Measurements from ENCODE around the gene FAM193B. TPM values are rescaled to one million over a fixed set of nuclear protein-coding genes. Genes with fewer than 3 reads are reported as not detected.

Gene FAM193B
- total RNA-seq, 1 donor from 2014 or later = 21.5 TPM

DNA sequence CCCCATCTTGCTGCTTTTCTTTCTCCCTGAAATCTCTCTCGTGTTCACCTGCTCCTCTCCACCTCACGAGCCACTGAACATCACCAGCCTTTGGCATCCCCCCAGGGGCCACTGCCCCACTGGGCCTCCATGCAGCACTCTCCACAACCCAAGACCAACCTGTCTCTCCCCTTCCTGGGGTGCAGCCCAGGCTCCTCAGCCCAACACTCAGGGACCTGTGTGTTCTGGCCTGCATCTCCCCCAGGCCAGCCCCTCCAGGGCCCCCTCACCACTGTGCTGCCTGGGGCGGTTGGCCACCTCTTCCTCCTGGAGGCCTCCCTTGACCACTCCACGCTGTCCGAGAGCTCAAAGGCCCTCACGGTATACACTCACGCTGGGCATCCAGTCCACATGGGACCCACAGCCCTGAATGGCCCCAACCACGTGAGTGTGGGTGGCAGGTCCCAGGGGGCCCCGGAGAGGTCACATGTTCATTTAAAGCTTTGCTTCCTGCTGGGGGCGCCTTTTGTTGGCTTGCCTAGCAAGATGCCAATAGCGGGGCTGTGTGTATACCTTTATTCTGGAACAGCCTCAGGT lies 44.3 kb downstream of the FAM193B start:
- TF ChIP-seq, protein P1, sequence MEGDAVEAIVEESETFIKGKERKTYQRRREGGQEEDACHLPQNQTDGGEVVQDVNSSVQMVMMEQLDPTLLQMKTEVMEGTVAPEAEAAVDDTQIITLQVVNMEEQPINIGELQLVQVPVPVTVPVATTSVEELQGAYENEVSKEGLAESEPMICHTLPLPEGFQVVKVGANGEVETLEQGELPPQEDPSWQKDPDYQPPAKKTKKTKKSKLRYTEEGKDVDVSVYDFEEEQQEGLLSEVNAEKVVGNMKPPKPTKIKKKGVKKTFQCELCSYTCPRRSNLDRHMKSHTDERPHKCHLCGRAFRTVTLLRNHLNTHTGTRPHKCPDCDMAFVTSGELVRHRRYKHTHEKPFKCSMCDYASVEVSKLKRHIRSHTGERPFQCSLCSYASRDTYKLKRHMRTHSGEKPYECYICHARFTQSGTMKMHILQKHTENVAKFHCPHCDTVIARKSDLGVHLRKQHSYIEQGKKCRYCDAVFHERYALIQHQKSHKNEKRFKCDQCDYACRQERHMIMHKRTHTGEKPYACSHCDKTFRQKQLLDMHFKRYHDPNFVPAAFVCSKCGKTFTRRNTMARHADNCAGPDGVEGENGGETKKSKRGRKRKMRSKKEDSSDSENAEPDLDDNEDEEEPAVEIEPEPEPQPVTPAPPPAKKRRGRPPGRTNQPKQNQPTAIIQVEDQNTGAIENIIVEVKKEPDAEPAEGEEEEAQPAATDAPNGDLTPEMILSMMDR (IDR thresholded peaks at IDR 0.05; ENCODE audit: borderline replicate concordance) = no peak
- Histone ChIP-seq H3K9me3 (replicated peaks) (no peaks in the 10 kb centered on the region), H3K4me1 (peaks cover 20% of the 10 kb centered on the region), H3K4me3 (no peak overlapping the region), H3K27me3 (ENCODE audit: low read depth) (no peaks in the 10 kb centered on the region), H3K36me3 (peaks cover 45% of the 10 kb centered on the region), H3K27ac (replicated peaks) (peak overlapping the region; percentile 56)
- DNase-seq = no peak
- intact Hi-C loops (cut with micrococcal nuclease) = no loop called here

DNA sequence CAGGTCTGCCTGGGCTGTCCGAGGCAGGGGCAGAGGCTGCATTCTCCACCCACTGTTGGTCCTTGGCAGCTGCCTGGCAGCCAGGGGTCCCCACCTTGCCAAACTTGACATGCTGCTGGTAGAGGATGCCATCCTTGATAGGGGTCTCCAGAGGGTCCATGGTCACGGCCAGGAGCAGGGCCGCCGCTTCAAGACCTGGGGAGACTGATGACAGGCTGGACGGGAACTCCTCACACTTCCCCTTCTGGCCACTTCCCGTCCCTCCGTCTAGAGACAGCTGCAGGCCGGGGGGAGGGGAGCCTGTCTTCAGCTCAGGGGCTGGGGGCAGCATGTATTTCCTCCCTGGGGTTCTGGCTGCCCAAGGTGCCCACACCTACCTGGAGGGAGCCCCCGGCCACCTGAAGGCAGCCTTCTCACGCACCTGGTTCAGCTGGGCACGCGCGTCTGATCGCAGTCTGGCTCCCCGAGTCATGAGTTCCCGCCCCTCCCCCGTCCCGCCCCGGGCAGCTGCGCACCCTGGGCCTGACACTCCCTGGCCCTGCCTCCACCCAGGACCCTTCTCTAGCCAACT lies 44.9 kb downstream of the FAM193B start, which contains the start of gene DOK3:
DOK3 (minus strand) TSS at position 446 of the 571 bp plus-strand sequence; CDS start at position 160, 286 bp downstream.
- TF ChIP-seq, protein P1 (IDR thresholded peaks at IDR 0.05; ENCODE audit: borderline replicate concordance) = no peak
- Histone ChIP-seq H3K4me1 (peaks cover 15% of the 10 kb centered on the region), H3K27me3 (ENCODE audit: low read depth) (no peaks in the 10 kb centered on the region), H3K36me3 (peaks cover 39% of the 10 kb centered on the region), H3K9me3 (replicated peaks) (no peaks in the 10 kb centered on the region), H3K27ac (replicated peaks) (peak within 1 kb of the TSS; percentile 56), H3K4me3 (peak within 1 kb of the TSS; percentile 54)
- peak; percentile 56 for DNase-seq
- intact Hi-C loops (cut with micrococcal nuclease) = no loop called here

DNA sequence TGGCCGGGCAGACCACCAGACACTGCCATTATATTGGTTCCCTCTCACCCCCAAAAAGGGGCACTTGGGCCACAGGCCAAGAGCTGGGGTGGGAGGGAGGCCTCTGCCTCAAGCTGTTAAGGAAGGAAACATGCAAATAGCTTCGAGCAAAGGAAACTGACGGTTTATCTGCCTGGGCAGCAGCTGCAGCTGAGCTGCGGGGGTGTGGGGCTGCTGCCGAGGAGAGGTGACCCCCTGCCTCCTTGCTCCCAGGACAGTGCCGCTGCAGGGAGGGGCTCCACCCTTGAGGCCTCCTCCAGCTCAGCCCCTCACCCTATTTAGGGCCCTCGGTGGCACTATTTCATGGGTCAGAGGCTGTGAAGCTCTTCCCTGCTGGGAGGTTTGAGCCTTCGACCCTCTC lies 45.5 kb downstream of the FAM193B start:
- no peak for DNase-seq
- peaks cover 32% of the 10 kb centered on the region for H3K36me3 ChIP-seq
- H3K9me3 ChIP-seq (replicated peaks) = no peaks in the 10 kb centered on the region
- H3K27ac ChIP-seq (replicated peaks) = peak overlapping the region; percentile 56
- peaks cover 11% of the 10 kb centered on the region for H3K4me1 ChIP-seq
- intact Hi-C loops (cut with micrococcal nuclease) = no loop called here
- TF ChIP-seq, protein P1 (IDR thresholded peaks at IDR 0.05; ENCODE audit: borderline replicate concordance) = no peak
- peak overlapping the region; percentile 54 for H3K4me3 ChIP-seq
- no peaks in the 10 kb centered on the region for H3K27me3 ChIP-seq (ENCODE audit: low read depth)

DNA sequence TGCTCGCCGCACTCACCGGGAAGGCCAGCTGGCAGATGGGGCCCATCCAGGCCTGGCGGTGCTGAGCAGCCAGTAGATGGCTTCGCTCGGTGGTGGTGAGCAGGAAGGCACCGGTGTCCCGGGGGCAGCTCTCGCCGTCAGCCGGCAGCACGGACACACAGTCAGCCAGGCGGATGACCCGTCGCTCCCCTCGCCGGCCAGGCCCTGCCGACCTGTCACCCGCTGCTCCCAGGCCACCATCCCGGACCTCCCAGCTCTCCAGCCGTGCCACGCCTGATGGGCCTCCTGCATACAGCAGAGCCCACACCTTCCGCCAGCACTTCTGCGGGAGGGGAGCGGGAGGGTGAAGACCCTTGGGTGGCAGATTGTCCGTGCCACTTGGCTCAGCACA lies 46.1 kb downstream of the FAM193B start:
- TF ChIP-seq, protein P1 (IDR thresholded peaks at IDR 0.05; ENCODE audit: borderline replicate concordance) = no peak
- Histone ChIP-seq H3K9me3 (replicated peaks) (no peaks in the 10 kb centered on the region), H3K4me1 (peaks cover 11% of the 10 kb centered on the region), H3K36me3 (peaks cover 26% of the 10 kb centered on the region), H3K27ac (replicated peaks) (no peak overlapping the region), H3K4me3 (peak overlapping the region; percentile 54), H3K27me3 (ENCODE audit: low read depth) (no peaks in the 10 kb centered on the region)
- intact Hi-C loops (cut with micrococcal nuclease) = no loop called here
- DNase-seq = no peak

DNA sequence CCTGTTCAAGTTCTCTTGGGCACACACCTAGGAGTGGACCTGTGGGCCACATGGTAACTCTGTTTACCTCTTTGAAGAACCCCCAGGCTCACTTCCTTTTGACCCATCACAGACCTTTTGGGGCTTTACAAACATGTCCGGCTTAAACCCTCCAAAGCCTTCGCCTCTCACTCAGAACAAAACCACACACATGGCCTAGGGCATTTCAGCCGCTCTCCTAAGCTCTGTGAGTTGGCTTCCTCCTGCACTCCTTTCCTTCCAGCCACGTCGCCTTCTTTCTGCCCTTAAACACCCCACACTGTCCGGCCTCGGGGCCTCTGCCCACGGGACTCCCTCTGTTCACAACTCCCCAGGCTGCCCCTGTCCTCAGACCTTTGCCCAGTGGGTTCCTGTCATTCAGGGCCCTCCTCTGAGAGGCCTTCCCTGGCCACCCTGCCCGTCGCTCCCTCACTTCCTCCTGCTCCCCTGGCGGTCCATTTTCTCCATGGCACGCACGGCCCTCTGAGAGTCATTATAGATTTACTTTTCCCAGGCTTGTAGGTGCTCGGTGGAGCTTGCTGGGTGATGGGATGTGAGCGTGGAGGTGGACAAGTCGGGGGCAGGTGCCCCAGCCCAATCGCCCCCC lies 46.7 kb downstream of the FAM193B start:
- H3K9me3 ChIP-seq (replicated peaks) = no peaks in the 10 kb centered on the region
- TF ChIP-seq, protein P1 (IDR thresholded peaks at IDR 0.05; ENCODE audit: borderline replicate concordance) = no peak
- H3K4me3 ChIP-seq = peak overlapping the region; percentile 54
- no peak overlapping the region for H3K27ac ChIP-seq (replicated peaks)
- no peak for DNase-seq
- peaks cover 21% of the 10 kb centered on the region for H3K36me3 ChIP-seq
- intact Hi-C loops (cut with micrococcal nuclease) = no loop called here
- H3K4me1 ChIP-seq = peaks cover 11% of the 10 kb centered on the region
- no peaks in the 10 kb centered on the region for H3K27me3 ChIP-seq (ENCODE audit: low read depth)

Data from left ventricle myocardium inferior (tissue), 1 donor.